ENCODE measurements around the gene GNAI1.

DNA sequence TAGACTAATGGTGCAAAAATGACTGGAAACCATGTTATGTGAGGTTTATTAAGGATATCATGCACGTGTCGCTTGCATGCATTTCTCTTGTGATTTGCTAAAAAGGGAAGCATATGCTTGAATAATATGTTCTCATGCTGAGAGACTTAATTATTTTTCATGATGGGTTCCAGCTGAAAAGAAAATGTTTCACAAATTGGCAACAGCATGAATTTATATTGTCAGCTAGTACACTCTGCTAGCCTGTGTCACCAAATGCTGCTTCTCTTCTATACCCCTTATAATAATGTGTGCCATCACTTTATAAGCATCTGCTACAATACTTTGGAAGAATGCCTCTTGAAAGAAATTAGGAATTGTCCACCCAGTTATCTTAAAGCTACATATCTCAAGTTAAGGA, 63.0 kb downstream of the GNAI1 start:
- TF ChIP-seq, protein P1, sequence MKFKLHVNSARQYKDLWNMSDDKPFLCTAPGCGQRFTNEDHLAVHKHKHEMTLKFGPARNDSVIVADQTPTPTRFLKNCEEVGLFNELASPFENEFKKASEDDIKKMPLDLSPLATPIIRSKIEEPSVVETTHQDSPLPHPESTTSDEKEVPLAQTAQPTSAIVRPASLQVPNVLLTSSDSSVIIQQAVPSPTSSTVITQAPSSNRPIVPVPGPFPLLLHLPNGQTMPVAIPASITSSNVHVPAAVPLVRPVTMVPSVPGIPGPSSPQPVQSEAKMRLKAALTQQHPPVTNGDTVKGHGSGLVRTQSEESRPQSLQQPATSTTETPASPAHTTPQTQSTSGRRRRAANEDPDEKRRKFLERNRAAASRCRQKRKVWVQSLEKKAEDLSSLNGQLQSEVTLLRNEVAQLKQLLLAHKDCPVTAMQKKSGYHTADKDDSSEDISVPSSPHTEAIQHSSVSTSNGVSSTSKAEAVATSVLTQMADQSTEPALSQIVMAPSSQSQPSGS (IDR thresholded peaks at IDR 0.05; ENCODE audit: low read length), result no peak
- TF ChIP-seq POLR2AphosphoS5 (IDR thresholded peaks at IDR 0.05; ENCODE audit: low read length), result no peak
- TF ChIP-seq, protein P2, sequence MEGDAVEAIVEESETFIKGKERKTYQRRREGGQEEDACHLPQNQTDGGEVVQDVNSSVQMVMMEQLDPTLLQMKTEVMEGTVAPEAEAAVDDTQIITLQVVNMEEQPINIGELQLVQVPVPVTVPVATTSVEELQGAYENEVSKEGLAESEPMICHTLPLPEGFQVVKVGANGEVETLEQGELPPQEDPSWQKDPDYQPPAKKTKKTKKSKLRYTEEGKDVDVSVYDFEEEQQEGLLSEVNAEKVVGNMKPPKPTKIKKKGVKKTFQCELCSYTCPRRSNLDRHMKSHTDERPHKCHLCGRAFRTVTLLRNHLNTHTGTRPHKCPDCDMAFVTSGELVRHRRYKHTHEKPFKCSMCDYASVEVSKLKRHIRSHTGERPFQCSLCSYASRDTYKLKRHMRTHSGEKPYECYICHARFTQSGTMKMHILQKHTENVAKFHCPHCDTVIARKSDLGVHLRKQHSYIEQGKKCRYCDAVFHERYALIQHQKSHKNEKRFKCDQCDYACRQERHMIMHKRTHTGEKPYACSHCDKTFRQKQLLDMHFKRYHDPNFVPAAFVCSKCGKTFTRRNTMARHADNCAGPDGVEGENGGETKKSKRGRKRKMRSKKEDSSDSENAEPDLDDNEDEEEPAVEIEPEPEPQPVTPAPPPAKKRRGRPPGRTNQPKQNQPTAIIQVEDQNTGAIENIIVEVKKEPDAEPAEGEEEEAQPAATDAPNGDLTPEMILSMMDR (IDR thresholded peaks at IDR 0.05 in 2 of 3, conservative IDR thresholded peaks at IDR 0.05 in 1 of 3; ENCODE audit: control insufficient read depth in 2 of 3, extremely low read depth in 1 of 3, insufficient read depth in 1 of 3, low read depth in 3 of 3, low read length in 3 of 3), result no peak
- TF ChIP-seq RAD21 (IDR thresholded peaks at IDR 0.05; ENCODE audit: insufficient read depth, low read depth, low read length), result no peak
- no peak for TF ChIP-seq NFIC (IDR thresholded peaks at IDR 0.05; ENCODE audit: low read depth, low read length)
- no peak for TF ChIP-seq TAF1 (IDR thresholded peaks at IDR 0.05; ENCODE audit: borderline replicate concordance, low read depth, low read length)
- TF ChIP-seq CHD1 (IDR thresholded peaks at IDR 0.05; ENCODE audit: low read depth, low read length), result no peak
- TF ChIP-seq, protein P3, sequence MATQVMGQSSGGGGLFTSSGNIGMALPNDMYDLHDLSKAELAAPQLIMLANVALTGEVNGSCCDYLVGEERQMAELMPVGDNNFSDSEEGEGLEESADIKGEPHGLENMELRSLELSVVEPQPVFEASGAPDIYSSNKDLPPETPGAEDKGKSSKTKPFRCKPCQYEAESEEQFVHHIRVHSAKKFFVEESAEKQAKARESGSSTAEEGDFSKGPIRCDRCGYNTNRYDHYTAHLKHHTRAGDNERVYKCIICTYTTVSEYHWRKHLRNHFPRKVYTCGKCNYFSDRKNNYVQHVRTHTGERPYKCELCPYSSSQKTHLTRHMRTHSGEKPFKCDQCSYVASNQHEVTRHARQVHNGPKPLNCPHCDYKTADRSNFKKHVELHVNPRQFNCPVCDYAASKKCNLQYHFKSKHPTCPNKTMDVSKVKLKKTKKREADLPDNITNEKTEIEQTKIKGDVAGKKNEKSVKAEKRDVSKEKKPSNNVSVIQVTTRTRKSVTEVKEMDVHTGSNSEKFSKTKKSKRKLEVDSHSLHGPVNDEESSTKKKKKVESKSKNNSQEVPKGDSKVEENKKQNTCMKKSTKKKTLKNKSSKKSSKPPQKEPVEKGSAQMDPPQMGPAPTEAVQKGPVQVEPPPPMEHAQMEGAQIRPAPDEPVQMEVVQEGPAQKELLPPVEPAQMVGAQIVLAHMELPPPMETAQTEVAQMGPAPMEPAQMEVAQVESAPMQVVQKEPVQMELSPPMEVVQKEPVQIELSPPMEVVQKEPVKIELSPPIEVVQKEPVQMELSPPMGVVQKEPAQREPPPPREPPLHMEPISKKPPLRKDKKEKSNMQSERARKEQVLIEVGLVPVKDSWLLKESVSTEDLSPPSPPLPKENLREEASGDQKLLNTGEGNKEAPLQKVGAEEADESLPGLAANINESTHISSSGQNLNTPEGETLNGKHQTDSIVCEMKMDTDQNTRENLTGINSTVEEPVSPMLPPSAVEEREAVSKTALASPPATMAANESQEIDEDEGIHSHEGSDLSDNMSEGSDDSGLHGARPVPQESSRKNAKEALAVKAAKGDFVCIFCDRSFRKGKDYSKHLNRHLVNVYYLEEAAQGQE (IDR thresholded peaks at IDR 0.05; ENCODE audit: low read depth, low read length), result no peak
- TF ChIP-seq, protein P4, sequence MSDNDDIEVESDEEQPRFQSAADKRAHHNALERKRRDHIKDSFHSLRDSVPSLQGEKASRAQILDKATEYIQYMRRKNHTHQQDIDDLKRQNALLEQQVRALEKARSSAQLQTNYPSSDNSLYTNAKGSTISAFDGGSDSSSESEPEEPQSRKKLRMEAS (IDR thresholded peaks at IDR 0.05; ENCODE audit: low read depth, low read length), result no peak
- no peak for TF ChIP-seq E2F4 (IDR thresholded peaks at IDR 0.05; ENCODE audit: low read depth, low read length)
- no peak for TF ChIP-seq NFYB (IDR thresholded peaks at IDR 0.05; ENCODE audit: insufficient read depth, low read depth, low read length)
- TF ChIP-seq BRCA1 (IDR thresholded peaks at IDR 0.05; ENCODE audit: low read depth, low read length), result no peak

All from GM12878 (cell line).